ENCODE data around the gene TMEM176B.

Gene TMEM176B

GRCh38 chr7:150799741-150800580 is at the start of gene TMEM176B:
TSS of gene TMEM176B (minus strand) at chr7:150800364. CDS start at chr7:150796569, 3,795 bp downstream.
- no peak for DNase-seq (ENCODE audit: low read depth, low spot score)

GRCh38 chr7:150849204-150849775 is 49.1 kb upstream of the TMEM176B start:
- DNase-seq (ENCODE audit: low read depth, low spot score), result no peak

GRCh38 chr7:150848561-150849115 is 48.5 kb upstream of the TMEM176B start:
- DNase-seq (ENCODE audit: low read depth, low spot score), result no peak

- DNase-seq (ENCODE audit: low read depth, low spot score), result no peak
Observed at GRCh38 chr7:150848111-150848510, 47.9 kb upstream of the TMEM176B start.

- no peak for DNase-seq (ENCODE audit: low read depth, low spot score)
Observed at GRCh38 chr7:150847536-150847935, 47.4 kb upstream of the TMEM176B start.

GRCh38 chr7:150846291-150847115 is 46.3 kb upstream of the TMEM176B start:
- no peak for DNase-seq (ENCODE audit: low read depth, low spot score)

- DNase-seq (ENCODE audit: low read depth, low spot score), result no peak
Observed at GRCh38 chr7:150845421-150845861, 45.3 kb upstream of the TMEM176B start.

GRCh38 chr7:150842716-150843115 is 42.6 kb upstream of the TMEM176B start:
- no peak for DNase-seq (ENCODE audit: low read depth, low spot score)

GRCh38 chr7:150842018-150842417 is 41.9 kb upstream of the TMEM176B start:
- no peak for DNase-seq (ENCODE audit: low read depth, low spot score)

GRCh38 chr7:150838965-150839650 is 38.9 kb upstream of the TMEM176B start:
- DNase-seq (ENCODE audit: low read depth, low spot score), result no peak

GRCh38 chr7:150835702-150836280 is 35.6 kb upstream of the TMEM176B start:
- no peak for DNase-seq (ENCODE audit: low read depth, low spot score)

GRCh38 chr7:150835019-150835418 is 34.9 kb upstream of the TMEM176B start:
- no peak for DNase-seq (ENCODE audit: low read depth, low spot score)

GRCh38 chr7:150831851-150832250 is 31.7 kb upstream of the TMEM176B start:
- DNase-seq (ENCODE audit: low read depth, low spot score), result no peak

GRCh38 chr7:150830937-150831336 is 30.8 kb upstream of the TMEM176B start:
- DNase-seq (ENCODE audit: low read depth, low spot score), result no peak

- no peak for DNase-seq (ENCODE audit: low read depth, low spot score)
Observed at GRCh38 chr7:150829426-150829825, 29.3 kb upstream of the TMEM176B start.

GRCh38 chr7:150828384-150828783 is 28.2 kb upstream of the TMEM176B start:
- DNase-seq (ENCODE audit: low read depth, low spot score), result no peak

GRCh38 chr7:150826061-150826849 is 26.1 kb upstream of the TMEM176B start:
- DNase-seq (ENCODE audit: low read depth, low spot score), result no peak

- DNase-seq (ENCODE audit: low read depth, low spot score), result no peak
Observed at GRCh38 chr7:150824379-150825177, 24.4 kb upstream of the TMEM176B start.

- DNase-seq (ENCODE audit: low read depth, low spot score), result no peak
Observed at GRCh38 chr7:150823484-150824126, 23.4 kb upstream of the TMEM176B start.

Data from astrocyte of the hippocampus (primary cell).